Lower leg skin (tissue), 4 donors: Measurements from ENCODE around the gene CCDC38. TPM values are rescaled to one million over a fixed set of nuclear protein-coding genes. Genes with fewer than 3 reads are reported as not detected.

Experiments used
- DNase-seq, 2 donors: peaks; one replicate each; pipeline ENCODE4 v3.0.0-alpha.2; 2019; ENCODE audit warnings: low spot score in 2 of 2
- H3K4me3 ChIP-seq: fragments of 200-600 bp; sonication (generic); 2 replicates; pipeline ENCODE4 v1.5.1; 2017; ENCODE audit warnings: mild to moderate bottlenecking, low read depth; ENCODE audit not compliant: poor library complexity, severe bottlenecking
- POLR2A ChIP-seq, 2 donors: fragments of 450-650 bp; IDR thresholded peaks; one replicate each; pipeline ENCODE4 v1.6.1; 2016 to 2017; ENCODE audit warnings: antibody characterized with exemption in 2 of 2, mild to moderate bottlenecking in 1 of 2, moderate library complexity in 1 of 2
- WGBS, 2 donors: methylation state at CpG; one replicate each; pipeline ENCODE4 v1.1.5; 2018; 5-methylcytosine and 5-hydroxymethylcytosine counted together
- intact Hi-C: fragments of 100-400 bp; cut with DNase I; formaldehyde crosslinking; loops from one replicate; pipeline ENCODE4 v1.15.0; 2023; ENCODE audit warnings: low total_unique reads
- total RNA-seq, 4 donors: library from RNA; depleted of rRNA; stranded (reverse); fragments of >200 nt; gene quantifications; one replicate each; pipeline ENCODE4 v1.1.0, GENCODE V29; 2016
- TF ChIP-seq, protein P1 (sequence below), 3 donors: fragments of 450-650 bp; IDR thresholded peaks; one replicate each; pipeline ENCODE4 v1.5.1; 2016; ENCODE audit warnings: antibody characterized with exemption in 3 of 3, mild to moderate bottlenecking in 3 of 3, moderate library complexity in 2 of 3

CCDC38 gene
- total RNA-seq, 4 donors from 2014 or later, result 0.06 TPM; not detected in 3

DNA sequence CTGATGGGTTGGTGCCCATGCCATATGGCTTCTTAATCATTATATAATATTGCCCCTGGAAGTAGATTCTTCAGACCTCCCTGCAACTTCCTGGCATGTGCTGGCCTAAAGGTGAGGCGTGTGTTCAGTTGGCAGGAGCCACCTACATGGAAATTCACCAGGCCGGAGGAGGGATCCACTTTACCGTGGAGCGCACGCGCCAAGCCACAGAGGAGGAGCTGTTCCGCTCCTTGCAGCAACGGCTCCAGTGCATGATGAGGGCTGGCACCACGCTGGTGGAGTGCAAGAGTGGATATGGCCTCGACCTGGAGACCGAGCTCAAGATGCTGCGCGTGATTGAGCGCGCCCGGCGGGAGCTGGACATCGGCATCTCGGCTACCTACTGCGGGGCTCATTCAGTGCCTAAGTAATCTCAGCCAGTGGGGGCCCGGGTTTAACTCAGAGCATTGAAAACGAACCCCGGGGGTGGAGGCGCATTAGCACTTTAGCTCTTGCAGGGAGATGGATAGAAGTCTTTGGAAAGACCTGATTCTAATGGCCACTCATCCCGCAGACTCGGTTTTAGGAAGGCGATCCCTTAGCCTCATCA is 14.2 kb upstream of the CCDC38 start:
- DNase-seq, result no peak
- H3K4me3 ChIP-seq, result no peak overlapping the region
- 74 to 85% methylated on average over 24 to 27 of the region's 27 CpGs for WGBS, 2 donors
- TF ChIP-seq, protein P1, sequence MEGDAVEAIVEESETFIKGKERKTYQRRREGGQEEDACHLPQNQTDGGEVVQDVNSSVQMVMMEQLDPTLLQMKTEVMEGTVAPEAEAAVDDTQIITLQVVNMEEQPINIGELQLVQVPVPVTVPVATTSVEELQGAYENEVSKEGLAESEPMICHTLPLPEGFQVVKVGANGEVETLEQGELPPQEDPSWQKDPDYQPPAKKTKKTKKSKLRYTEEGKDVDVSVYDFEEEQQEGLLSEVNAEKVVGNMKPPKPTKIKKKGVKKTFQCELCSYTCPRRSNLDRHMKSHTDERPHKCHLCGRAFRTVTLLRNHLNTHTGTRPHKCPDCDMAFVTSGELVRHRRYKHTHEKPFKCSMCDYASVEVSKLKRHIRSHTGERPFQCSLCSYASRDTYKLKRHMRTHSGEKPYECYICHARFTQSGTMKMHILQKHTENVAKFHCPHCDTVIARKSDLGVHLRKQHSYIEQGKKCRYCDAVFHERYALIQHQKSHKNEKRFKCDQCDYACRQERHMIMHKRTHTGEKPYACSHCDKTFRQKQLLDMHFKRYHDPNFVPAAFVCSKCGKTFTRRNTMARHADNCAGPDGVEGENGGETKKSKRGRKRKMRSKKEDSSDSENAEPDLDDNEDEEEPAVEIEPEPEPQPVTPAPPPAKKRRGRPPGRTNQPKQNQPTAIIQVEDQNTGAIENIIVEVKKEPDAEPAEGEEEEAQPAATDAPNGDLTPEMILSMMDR (IDR thresholded peaks at IDR 0.05), result no peak
- TF ChIP-seq POLR2A (IDR thresholded peaks at IDR 0.05), result no peak
- intact Hi-C loops, result no loop called here

DNA sequence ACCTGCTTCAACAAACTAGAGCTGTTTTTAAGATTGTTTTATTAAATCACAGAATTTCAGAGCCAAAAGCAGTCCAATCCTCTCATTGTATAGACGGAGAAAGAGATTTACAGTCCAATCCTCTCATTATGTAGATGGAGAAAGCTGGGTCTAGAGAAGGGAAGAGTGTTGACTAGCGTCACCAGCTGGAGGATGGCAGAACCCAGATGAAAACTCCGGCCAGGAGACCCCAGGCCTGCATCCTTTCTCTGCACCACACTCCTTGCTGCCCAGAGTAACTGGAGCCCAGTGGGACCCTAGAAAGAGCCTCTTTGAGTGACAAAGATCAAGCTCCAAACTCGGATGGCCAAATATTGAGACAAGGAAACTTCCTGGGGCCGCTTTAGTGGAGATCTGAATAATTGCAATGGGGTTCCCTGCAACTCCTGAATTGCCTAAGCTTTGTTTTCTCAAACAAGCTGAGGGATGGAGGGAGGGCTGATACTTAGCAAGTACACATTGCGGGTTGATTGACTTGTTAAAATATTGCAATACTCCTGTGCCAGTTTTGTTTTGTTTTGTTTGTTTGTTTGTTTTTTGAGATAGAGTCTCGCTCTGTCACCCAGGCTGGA is 13.2 kb upstream of the CCDC38 start:
- TF ChIP-seq, protein P1 (IDR thresholded peaks at IDR 0.05), result no peak
- TF ChIP-seq POLR2A (IDR thresholded peaks at IDR 0.05), result no peak
- no peak for DNase-seq
- intact Hi-C loops, result no loop called here
- no peak overlapping the region for H3K4me3 ChIP-seq
- WGBS, 2 donors, result 86 to 91% methylated on average over 7 of the region's 7 CpGs

DNA sequence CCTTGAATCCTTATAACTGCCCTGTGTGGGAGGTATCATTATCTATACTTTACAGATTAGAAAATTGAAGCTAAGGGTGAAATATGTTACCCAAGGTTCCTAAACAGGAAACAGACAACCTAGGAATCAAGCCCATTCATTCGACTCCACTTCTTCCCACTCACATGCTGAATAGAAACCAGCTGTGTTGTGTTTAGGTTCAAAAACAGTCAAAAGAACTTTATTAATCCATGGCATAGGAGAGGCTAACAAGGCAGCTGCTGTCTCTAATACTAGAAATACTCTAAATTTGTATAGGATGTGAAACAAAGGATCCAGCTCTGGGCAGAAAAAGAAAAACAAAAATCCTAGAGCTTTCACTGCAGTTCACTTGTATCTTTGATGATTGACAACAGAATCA is 10.6 kb upstream of the CCDC38 start:
- no peak overlapping the region for H3K4me3 ChIP-seq
- WGBS, 2 donors, result 31 to 41% methylated on average over 1 of the region's 1 CpG
- DNase-seq, result no peak
- no peak for TF ChIP-seq POLR2A (IDR thresholded peaks at IDR 0.05)
- TF ChIP-seq, protein P1 (IDR thresholded peaks at IDR 0.05), result no peak
- intact Hi-C loops, result no loop called here

DNA sequence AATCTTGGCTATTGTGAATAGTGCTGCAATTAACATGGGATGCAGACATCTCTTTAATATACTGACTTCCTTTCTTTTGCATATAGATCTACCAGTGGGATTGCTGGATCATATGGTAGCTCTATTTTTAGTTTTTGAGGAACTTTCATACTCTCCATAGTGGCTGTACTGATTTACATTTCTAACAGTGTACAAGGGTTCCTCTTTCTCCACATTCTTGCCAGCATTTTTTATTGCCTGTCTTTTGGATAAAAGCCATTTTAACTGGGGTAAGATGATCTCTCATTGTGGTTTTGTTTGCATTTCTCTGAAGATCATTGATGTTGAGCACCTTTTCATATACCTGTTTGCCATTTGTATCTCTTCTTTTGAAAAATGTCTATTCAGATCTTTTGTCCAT is 9.1 kb upstream of the CCDC38 start:
- no peak for TF ChIP-seq POLR2A (IDR thresholded peaks at IDR 0.05)
- TF ChIP-seq, protein P1 (IDR thresholded peaks at IDR 0.05), result no peak
- no peak overlapping the region for H3K4me3 ChIP-seq
- intact Hi-C loops, result no loop called here
- no peak for DNase-seq

DNA sequence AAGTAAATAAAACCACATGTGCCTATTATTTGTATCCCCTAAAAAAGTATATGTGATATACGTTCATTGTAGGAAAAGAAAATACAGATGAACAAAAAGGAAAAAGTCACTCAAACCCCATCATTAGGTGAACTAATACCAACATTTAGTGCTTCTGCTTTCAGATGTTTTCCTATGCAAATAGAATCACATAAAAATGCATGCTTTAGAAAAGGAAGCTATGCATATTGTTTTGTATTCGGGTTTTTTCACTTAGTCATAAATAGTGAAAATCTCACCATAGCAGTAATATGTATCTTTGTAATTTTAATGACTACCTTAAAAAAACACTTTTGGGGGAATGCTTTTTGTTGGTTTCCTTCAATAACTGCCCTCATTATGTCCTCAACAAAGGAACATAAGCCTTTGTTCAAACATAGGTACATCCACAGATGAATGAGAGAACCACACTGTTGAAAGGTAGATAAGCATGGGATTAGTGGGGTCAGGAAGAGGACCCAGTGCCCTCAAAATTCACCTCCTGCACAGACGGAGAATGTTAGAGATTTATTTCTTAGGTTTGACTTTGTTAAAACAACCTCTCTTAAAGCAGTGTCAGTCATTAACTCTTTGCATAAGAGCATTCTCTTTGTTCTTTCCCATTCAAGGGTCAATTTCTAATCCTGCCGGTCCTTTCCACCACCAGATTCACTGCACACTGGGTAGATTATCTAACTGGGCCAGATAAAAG is 7.2 kb upstream of the CCDC38 start:
- TF ChIP-seq, protein P1 (IDR thresholded peaks at IDR 0.05), result no peak
- TF ChIP-seq POLR2A (IDR thresholded peaks at IDR 0.05), result no peak
- 52 to 58% methylated on average over 4 of the region's 4 CpGs for WGBS, 2 donors
- intact Hi-C loops, result no loop called here
- DNase-seq, result no peak
- no peak overlapping the region for H3K4me3 ChIP-seq
